CD4-positive, alpha-beta T cell treated with Interferon gamma for 1 hour (primary cell): ENCODE measurements around the gene CPEB2.
"Not testable (repeated sequence)": the region's sequence is repeated elsewhere in the genome, so short reads cannot be mapped to it uniquely, and the experiment has no call there.

Source experiments
- DNase-seq: peaks from one replicate; pipeline ENCODE4 v3.0.0-alpha.2; 2020

Gene CPEB2

DNA sequence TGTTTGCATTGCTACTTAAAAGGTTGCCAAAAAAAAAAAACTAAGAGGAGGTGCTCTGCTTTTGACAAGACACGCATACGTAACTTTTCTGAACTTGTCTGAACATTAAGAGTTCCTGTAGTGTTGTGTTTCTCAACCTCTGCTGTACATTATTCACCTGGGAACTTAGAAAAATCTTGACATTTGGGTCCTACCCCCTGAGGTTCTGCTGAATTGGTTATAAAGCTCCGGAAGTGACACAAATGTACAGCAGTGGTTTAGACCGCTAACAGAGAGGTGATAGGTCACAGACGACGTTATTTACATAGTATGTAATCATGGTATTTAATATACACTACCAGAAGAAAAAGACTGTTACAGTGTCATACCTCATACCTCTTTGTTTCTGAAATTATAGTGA, 61.1 kb downstream of the CPEB2 start:
- DNase-seq, result no peak

- no peak for DNase-seq
These were observed 63.2 kb downstream of the CPEB2 start for GRCh38 chr4:15065516-15065915.

- DNase-seq, result no peak
These were observed 63.9 kb downstream of the CPEB2 start for GRCh38 chr4:15066140-15066539.

- no peak for DNase-seq
These were observed 66.0 kb downstream of the CPEB2 start for GRCh38 chr4:15068298-15068697.

DNA sequence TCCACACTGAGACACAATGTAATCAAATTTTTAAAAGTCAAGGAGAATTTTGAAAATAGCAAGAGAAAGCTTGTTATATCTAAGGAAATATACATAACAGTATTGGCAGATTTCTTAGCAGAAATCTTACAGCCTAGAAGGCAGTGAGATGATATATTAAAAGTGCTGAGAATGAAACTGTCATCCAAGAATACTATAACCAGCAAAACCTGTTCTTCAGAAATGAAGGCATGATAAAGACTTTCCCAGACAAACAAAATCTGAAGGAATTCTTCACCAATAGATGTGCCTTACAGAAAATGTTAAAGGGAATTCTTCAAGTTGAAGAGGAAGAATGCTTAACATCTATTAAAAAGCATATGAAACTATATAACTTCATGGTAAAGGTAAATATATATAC, 73.6 kb downstream of the CPEB2 start:
- no peak for DNase-seq

- no peak for DNase-seq
These were observed 75.7 kb downstream of the CPEB2 start for GRCh38 chr4:15077969-15078368.

GRCh38 chr4:15078682-15079642, 76.7 kb downstream of the CPEB2 start:
- DNase-seq, result no peak

GRCh38 chr4:15084780-15085179, 82.5 kb downstream of the CPEB2 start:
- no peak for DNase-seq

GRCh38 chr4:15085762-15086161, 83.5 kb downstream of the CPEB2 start:
- not testable (repeated sequence) for DNase-seq

DNA sequence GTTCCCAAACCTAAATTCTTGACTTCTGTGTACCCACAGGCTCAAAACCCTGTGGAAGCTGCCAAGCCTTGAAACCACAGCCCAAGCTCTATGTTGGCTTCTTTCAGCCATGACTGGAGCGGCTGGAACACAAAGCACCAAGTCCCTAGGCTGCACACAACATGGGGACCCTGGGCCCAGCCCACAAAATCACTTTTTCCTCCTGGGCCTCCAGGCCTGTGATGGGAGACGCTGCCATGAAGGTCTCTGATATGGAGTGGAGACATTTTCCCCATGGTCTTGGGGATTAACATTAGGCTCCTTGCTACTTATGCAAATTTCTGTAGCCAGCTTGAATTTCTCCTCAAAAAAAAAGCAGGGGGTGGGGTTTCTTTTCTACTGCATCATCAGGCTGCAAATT, 84.0 kb downstream of the CPEB2 start:
- not testable (repeated sequence) for DNase-seq

DNA sequence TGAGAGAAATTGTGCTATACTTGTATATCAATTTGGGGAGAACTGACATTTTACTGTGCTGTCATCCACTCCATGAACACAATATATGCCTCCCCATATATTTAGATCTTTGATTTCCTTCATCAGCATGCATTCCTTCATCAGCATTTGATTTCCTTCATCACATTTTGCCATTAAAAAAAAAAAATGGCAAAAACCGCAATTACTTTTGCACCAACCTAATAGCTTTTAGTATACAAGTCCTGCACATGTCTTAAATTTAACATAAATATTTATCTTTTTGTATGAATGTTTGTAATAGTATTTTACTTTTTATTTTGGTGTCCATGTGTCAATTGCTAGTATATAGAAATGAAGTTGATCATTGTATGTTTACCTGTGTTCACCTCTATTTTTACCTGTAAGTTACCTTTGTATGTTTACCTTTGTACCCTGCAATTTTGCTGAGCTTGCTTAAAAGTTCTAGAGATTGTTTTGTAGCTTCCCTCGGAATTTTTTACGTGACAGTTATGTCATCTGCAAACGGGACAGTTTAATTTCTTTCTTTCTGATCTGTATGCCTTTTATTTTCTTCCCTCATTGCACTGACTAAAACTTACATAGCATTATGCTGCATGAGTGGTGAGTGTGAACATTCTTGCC, 86.2 kb downstream of the CPEB2 start:
- DNase-seq, result no peak

DNA sequence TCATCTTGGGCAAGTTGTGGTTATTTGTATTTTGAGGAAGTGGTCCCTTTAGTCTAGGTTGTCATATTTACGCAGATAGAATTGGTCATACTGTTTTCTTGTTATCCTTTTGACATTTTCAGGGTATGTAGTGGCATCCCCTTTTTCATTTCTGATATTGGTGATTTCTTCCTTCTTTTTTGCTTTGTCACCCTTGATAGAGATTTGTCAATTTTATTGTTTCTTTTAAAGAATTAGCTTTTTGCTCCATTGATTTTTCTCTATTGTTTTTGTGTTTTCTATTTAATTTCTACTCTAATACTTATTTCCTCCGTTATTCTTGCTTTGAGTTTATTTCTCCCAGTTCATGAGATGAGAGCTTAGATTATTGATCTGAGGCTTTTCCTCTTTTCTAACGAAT, 87.7 kb downstream of the CPEB2 start:
- no peak for DNase-seq

- DNase-seq, result no peak
These were observed 98.1 kb downstream of the CPEB2 start for GRCh38 chr4:15100380-15100779.

DNA sequence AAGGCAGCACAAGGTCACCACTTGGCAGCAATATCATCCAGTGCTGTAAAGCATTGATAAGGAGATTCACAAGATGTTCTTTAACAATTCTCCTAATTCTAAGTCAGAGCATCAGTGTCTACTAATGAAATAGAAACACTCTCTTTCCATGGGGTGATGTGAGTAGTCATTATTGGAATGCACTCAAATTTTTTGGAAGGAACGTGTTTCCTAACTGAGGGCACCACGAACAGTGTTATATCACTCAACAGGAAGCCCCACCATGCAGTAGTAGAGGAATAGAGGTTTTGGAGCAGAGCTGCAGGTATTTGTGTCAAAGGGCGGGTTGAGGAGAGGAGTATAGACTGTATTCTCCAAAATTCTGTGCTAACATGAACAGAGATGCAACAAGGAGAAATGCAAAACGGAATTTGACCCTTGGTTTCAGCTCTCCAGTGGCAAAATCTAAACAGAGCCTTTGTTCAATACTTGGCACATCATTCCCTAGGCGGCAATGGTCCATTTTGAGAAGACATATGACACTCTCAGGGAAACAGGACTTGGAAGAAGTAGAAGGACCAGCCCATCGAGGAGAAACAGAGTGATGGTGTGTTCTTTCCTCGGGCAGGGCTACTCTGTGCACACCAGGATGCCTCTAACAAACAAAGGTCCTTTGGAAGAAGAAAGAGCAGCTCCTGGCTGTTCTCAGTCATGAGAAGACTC, 98.9 kb downstream of the CPEB2 start:
- DNase-seq, result no peak

DNA sequence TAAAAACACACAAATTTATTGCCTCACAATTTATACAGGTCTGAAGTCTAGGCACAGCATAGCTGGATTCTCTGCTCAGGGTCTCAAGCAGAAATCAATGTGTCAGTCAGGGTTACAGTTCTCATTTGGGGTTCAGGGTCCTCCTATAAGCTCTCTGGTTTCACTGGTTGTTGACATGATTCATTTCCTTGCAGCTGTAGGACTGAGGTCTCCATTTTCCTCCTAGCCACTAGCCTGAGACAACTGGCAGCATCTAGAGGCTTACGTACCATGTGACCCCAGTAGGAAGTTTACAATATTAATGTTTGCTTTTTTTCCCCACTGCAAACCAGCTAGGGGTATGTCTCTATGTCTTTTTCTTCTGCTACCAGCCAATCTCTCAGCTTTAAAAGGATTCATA, 102.5 kb downstream of the CPEB2 start:
- DNase-seq, result no peak

GRCh38 chr4:15106399-15106798, 104.1 kb downstream of the CPEB2 start:
- DNase-seq, result no peak

DNA sequence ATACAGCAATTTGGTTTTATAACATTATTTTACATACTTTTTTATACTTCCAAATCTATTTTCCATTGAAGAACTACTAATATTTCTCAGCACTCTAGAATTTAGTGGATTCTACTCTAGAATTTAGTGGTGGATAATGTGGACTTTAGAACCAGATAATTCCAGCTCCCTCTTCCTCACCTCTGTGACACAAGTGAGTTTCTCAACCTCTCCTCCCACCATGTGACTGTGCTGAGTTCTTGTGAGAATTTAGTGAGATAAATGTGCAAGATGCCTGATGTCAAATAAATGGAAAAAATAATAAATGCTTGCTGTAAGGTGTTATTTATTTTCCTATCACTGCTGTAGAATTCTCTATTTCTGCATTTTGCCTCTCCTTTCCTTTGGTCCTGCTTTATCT, 107.3 kb downstream of the CPEB2 start:
- DNase-seq, result no peak

DNA sequence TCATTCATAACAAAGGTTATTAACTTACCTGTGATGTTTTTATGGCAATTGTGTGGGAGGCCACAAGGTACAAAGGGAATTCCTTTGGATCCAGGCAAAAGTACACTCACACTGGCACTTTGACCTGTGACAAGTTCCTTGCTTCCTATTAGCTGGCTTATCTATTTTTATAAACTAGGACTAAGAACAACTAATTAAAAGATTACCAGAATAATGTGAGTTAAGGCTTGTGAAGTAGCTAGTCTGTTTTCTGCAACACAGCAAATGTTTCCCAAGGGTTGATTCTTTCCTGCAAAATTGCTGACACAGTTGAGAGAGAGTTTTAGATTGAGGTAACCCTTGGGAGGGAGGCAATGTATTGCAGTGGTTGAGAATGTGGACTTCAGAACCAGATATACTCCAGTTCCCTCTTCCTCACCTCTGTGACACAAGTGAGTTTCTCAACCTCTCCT, 107.9 kb downstream of the CPEB2 start:
- DNase-seq, result no peak

DNA sequence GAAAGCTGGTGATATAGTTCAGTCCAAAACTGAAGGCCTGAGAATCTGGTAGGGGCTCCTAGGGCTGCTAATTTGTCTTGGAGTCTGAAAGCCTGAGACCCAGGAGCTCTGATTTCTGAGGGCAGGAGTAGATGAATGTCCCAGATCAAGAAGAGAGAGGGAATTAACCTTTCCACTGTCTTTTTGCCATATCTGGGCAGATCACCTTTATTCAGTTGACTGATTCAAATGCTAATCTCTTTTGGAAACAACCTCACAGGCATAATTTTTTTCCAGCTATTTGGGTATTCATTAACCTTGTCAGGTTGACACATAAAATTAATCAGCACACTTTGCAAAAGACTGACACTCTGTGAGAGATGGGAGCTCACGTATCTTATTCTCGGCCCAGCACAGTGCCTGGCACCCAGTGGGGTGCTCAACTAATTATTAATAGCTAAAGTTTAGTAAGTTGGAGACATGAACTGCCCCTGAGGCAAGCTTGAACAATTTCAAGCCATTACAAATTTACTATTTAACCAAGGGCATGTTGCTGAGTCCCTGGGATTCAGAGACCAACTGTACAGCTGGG, 114.3 kb downstream of the CPEB2 start:
- DNase-seq, result no peak

GRCh38 chr4:15117270-15117946, 115.1 kb downstream of the CPEB2 start:
- DNase-seq, result no peak

DNA sequence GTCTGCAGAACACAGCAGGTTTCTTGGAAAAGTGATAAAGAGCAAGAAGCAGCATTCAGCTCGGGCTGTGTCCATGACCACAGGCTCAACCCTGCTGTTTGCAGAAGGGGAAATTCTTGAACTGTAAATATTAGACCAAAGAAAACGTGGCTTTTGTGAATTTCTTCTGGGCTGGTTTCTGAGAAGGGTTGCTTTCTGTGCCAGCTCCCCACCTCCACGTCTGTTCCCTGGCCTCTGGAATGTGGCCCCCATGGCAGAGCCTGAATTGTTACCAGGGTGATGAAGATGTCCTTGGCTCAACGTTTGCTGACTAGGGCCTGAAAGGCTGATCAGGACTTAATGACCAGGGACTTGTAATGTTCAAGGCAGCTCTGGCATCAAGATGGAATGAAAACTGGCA, 116.0 kb downstream of the CPEB2 start:
- DNase-seq, result no peak
